Measurements from ENCODE around the gene SLBP. TPM values are rescaled to one million over a fixed set of nuclear protein-coding genes. Genes with fewer than 3 reads are reported as not detected.

The SLBP gene
- total and polyA plus RNA-seq, 2 of the 8 experiments (the other 6 are each of a cell fraction or from before 2014, with no cell fraction given) = 44.1 to 49.0 TPM

GRCh38 chr4:1675802-1676137 lies 36.3 kb downstream of the SLBP start:
- FAIRE-seq (no peak), DNase-seq (ENCODE audit: low read depth in 1 of 2, low spot score in 2 of 2) (no peak)
- no peak overlapping the region for H2BK5ac ChIP-seq (ENCODE audit: low read depth, low read length)
- ChIA-PET CTCF (ENCODE audit: partially characterized antibody) (interaction anchor here (0.6 to 2.1 kb wide), 6 partner anchors 13 to 63 kb away, joined by 3 to 7 read pairs (median 4); no protein-coding TSS in a partner anchor), POLR2A (ENCODE audit: partially characterized antibody) (no interaction called here)
- no peaks in the 10 kb centered on the region for H3K36me3 ChIP-seq (ENCODE audit: control insufficient read depth in 2 of 4, insufficient read depth in 4 of 4, low read length in 3 of 4)
- no peak overlapping the region for H3K23ac ChIP-seq (ENCODE audit: insufficient read length)
- H2BK20ac ChIP-seq (ENCODE audit: low read length) = no peak overlapping the region
- H3K79me1 ChIP-seq (ENCODE audit: low read depth, low read length) = no peaks in the 10 kb centered on the region; the same call in 1 of the 2 replicates
- H2BK120ac ChIP-seq (replicated peaks; ENCODE audit: low read depth, low read length) = no peak overlapping the region
- H4K20me1 ChIP-seq (replicated peaks in 1 of 2; ENCODE audit: control insufficient read depth in 1 of 2, insufficient read depth in 2 of 2, low read length in 2 of 2) = no peaks in the 10 kb centered on the region
- H3K4ac ChIP-seq (replicated peaks; ENCODE audit: insufficient read length, low read depth, low read length) = no peak overlapping the region
- H3K4me3 ChIP-seq (ENCODE audit: extremely low read depth in 1 of 4, insufficient read depth in 2 of 4, low read depth in 3 of 4, low read length in 4 of 4) = no peak overlapping the region
- H2AFZ ChIP-seq (ENCODE audit: low read length) = no peak overlapping the region
- no peak overlapping the region for H2AK5ac ChIP-seq (ENCODE audit: low read depth, low read length)
- H2BK12ac ChIP-seq (ENCODE audit: low read depth, low read length) = no peak overlapping the region
- no peak overlapping the region for H3K27ac ChIP-seq (ENCODE audit: low read depth, low read length)
- 79% methylated on average over 10 of the region's 10 CpGs; no CpG with 5 or more reads in 1 of the 2 experiments for WGBS, 2 experiments (ENCODE audit: extremely low coverage in 1 of 2, insufficient coverage in 1 of 2, insufficient read length in 1 of 2, insufficient replicate concordance in 2 of 2, low coverage in 1 of 2, low lambda C conversion rate in 2 of 2, missing lambda C conversion rate in 1 of 2)
- H4K8ac ChIP-seq (ENCODE audit: extremely low read depth, insufficient read depth, low read length) = peak overlapping the region; percentile 75; the same call in 1 of the 2 replicates
- H3K4me2 ChIP-seq (ENCODE audit: insufficient read depth in 1 of 2, low read depth in 2 of 2, low read length in 2 of 2) = no peak overlapping the region
- no peak overlapping the region for H3K9ac ChIP-seq (replicated peaks in 1 of 4; ENCODE audit: extremely low read depth in 1 of 4, low read depth in 3 of 4, low read length in 3 of 4)
- no peak overlapping the region for H3K14ac ChIP-seq (ENCODE audit: insufficient read length)
- no peak overlapping the region for H2BK15ac ChIP-seq (ENCODE audit: low read length)
- H4K91ac ChIP-seq (replicated peaks; ENCODE audit: insufficient read length, low read length) = no peak overlapping the region
- H4K5ac ChIP-seq (ENCODE audit: insufficient read length, low read depth, low read length) = no peak overlapping the region
- H3K18ac ChIP-seq (ENCODE audit: extremely low read depth, low read length) = no peak overlapping the region
- no peaks in the 10 kb centered on the region for H3K23me2 ChIP-seq (ENCODE audit: low read depth, low read length)
- H3K9me3 ChIP-seq (ENCODE audit: insufficient read depth in 2 of 2, low read depth in 1 of 2, low read length in 1 of 2) = no peaks in the 10 kb centered on the region
- peaks cover 0 to 2% (median 0%) of the 10 kb centered on the region in 4 experiments; a peak in 1 of 7 replicates for H3K4me1 ChIP-seq (replicated peaks in 1 of 4; ENCODE audit: control insufficient read depth in 3 of 4, insufficient read depth in 4 of 4, low read length in 3 of 4)
- no peaks in the 10 kb centered on the region for H3K27me3 ChIP-seq (replicated peaks in 1 of 4; ENCODE audit: control insufficient read depth in 3 of 4, extremely low read depth in 1 of 4, insufficient read depth in 3 of 4, low read length in 3 of 4)
- no peaks in the 10 kb centered on the region for H3K79me2 ChIP-seq (ENCODE audit: control insufficient read depth in 1 of 2, insufficient read depth in 2 of 2, low read length in 2 of 2)
- no peak overlapping the region for H3K56ac ChIP-seq (replicated peaks; ENCODE audit: insufficient read length, low read depth, low read length)
- TF ChIP-seq POLR2AphosphoS5 (IDR thresholded peaks at IDR 0.05; ENCODE audit: low read depth, low read length) = no peak
- no peak for TF ChIP-seq BACH1 (IDR thresholded peaks at IDR 0.05; ENCODE audit: low read length)
- TF ChIP-seq RAD21 (IDR thresholded peaks at IDR 0.05 in 1 of 2, conservative IDR thresholded peaks at IDR 0.05 in 1 of 2; ENCODE audit: low read depth in 2 of 2, low read length in 2 of 2) = no peak
- TF ChIP-seq CBX5 (IDR thresholded peaks at IDR 0.05; ENCODE audit: low read depth, low read length) = no peak
- no peak for TF ChIP-seq RNF2 (IDR thresholded peaks at IDR 0.05; ENCODE audit: borderline replicate concordance, low read depth, low read length, missing control alignments, poor library complexity, severe bottlenecking)
- TF ChIP-seq EP300 (IDR thresholded peaks at IDR 0.05; ENCODE audit: borderline replicate concordance in 1 of 2, low read depth in 2 of 2, low read length in 2 of 2) = no peak
- no peak for TF ChIP-seq CBX8 (IDR thresholded peaks at IDR 0.05; ENCODE audit: borderline replicate concordance, low read depth, low read length)
- TF ChIP-seq ATF2 (IDR thresholded peaks at IDR 0.05; ENCODE audit: low read length) = no peak
- TF ChIP-seq YY1 (IDR thresholded peaks at IDR 0.05; ENCODE audit: low read depth, low read length) = no peak
- TF ChIP-seq KDM5A (IDR thresholded peaks at IDR 0.05; ENCODE audit: low read length) = no peak
- no peak for TF ChIP-seq SP4 (IDR thresholded peaks at IDR 0.05; ENCODE audit: low read length)
- TF ChIP-seq TEAD4 (IDR thresholded peaks at IDR 0.05; ENCODE audit: low read depth, low read length) = no peak

Data from H1 (cell line).